Endothelial cell of umbilical vein (primary cell): ENCODE results near the gene PRCD.

Source experiments
- EZH2 ChIP-seq: IDR thresholded peaks from 2 replicates; pipeline ENCODE4 v1.6.1; 2012; ENCODE audit warnings: borderline replicate concordance, low read depth, mild to moderate bottlenecking, moderate library complexity, low read length, inconsistent platforms; ENCODE audit not compliant: severe bottlenecking
- JUN ChIP-seq: IDR thresholded peaks from 2 replicates; pipeline ENCODE4 v1.6.1; 2011; ENCODE audit warnings: borderline replicate concordance, low read depth; ENCODE audit not compliant: insufficient read length, insufficient read depth
- POLR2A ChIP-seq: IDR thresholded peaks from 2 replicates; pipeline ENCODE4 v1.6.1; 2012; ENCODE audit warnings: low read depth, mild to moderate bottlenecking, control low read depth, low read length
- TF ChIP-seq, protein P1 (sequence below), 2 donors: IDR thresholded peaks; 1 replicate in 1 of 2; 2 replicates in 1 of 2; pipeline ENCODE4 v1.5.1; 2011; ENCODE audit warnings: low read length in 2 of 2, mild to moderate bottlenecking in 2 of 2, moderate library complexity in 2 of 2, control low read depth in 1 of 2, inconsistent platforms in 1 of 2, low read depth in 1 of 2; ENCODE audit not compliant: insufficient read depth in 1 of 2; ENCODE audit errors: extremely low read depth in 1 of 2

- TF ChIP-seq, protein P1, sequence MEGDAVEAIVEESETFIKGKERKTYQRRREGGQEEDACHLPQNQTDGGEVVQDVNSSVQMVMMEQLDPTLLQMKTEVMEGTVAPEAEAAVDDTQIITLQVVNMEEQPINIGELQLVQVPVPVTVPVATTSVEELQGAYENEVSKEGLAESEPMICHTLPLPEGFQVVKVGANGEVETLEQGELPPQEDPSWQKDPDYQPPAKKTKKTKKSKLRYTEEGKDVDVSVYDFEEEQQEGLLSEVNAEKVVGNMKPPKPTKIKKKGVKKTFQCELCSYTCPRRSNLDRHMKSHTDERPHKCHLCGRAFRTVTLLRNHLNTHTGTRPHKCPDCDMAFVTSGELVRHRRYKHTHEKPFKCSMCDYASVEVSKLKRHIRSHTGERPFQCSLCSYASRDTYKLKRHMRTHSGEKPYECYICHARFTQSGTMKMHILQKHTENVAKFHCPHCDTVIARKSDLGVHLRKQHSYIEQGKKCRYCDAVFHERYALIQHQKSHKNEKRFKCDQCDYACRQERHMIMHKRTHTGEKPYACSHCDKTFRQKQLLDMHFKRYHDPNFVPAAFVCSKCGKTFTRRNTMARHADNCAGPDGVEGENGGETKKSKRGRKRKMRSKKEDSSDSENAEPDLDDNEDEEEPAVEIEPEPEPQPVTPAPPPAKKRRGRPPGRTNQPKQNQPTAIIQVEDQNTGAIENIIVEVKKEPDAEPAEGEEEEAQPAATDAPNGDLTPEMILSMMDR (IDR thresholded peaks at IDR 0.05; ENCODE audit: extremely low read depth in 1 of 2, insufficient read depth in 1 of 2, low read depth in 1 of 2, low read length in 2 of 2), result no peak
- TF ChIP-seq EZH2 (no peak), POLR2A (no peak), JUN (no peak)
Observed at GRCh38 chr17:76534831-76535732, 4.8 kb upstream of the PRCD start.
